Hepatic stellate cell (primary cell): ENCODE measurements around the gene FNDC3A.
"Not testable (repeated sequence)": the region's sequence is repeated elsewhere in the genome, so short reads cannot be mapped to it uniquely, and the experiment has no call there.

ENCODE experiments used
- DNase-seq: peaks from one replicate; pipeline ENCODE4 v3.0.0; 2011; ENCODE audit warnings: low spot score

The FNDC3A gene

GRCh38 chr13:48976576-48977285 is 1.0 kb downstream of the FNDC3A start:
- DNase-seq: no peak

GRCh38 chr13:48977286-48977625 is 1.5 kb downstream of the FNDC3A start:
- DNase-seq: no peak

GRCh38 chr13:48977973-48978372 is 2.3 kb downstream of the FNDC3A start:
- DNase-seq: peak; percentile 19

GRCh38 chr13:48978942-48979601 is 3.4 kb downstream of the FNDC3A start:
- DNase-seq: no peak

- DNase-seq: no peak
These were observed 4.2 kb downstream of the FNDC3A start for GRCh38 chr13:48979892-48980291.

GRCh38 chr13:48983331-48983730 is 7.6 kb downstream of the FNDC3A start:
- no peak for DNase-seq

GRCh38 chr13:48985756-48986155 is 10.0 kb downstream of the FNDC3A start:
- DNase-seq: no peak

- DNase-seq: no peak
These were observed 15.2 kb downstream of the FNDC3A start for GRCh38 chr13:48990900-48991299.

- DNase-seq: no peak
These were observed 17.4 kb downstream of the FNDC3A start for GRCh38 chr13:48993150-48993549.

GRCh38 chr13:48994706-48995105 is 19.0 kb downstream of the FNDC3A start:
- DNase-seq: no peak

- no peak for DNase-seq
These were observed 23.1 kb downstream of the FNDC3A start for GRCh38 chr13:48998641-48999292.

GRCh38 chr13:49000247-49000646 is 24.5 kb downstream of the FNDC3A start:
- no peak for DNase-seq

- not testable (repeated sequence) for DNase-seq
These were observed 43.4 kb downstream of the FNDC3A start for GRCh38 chr13:49018986-49019635.

- no peak for DNase-seq
These were observed 44.6 kb downstream of the FNDC3A start for GRCh38 chr13:49020328-49020727.

- no peak for DNase-seq
These were observed 45.3 kb downstream of the FNDC3A start for GRCh38 chr13:49020940-49021553.

GRCh38 chr13:49021953-49022352 is 46.2 kb downstream of the FNDC3A start:
- DNase-seq: no peak

GRCh38 chr13:49022472-49023144 is 46.9 kb downstream of the FNDC3A start:
- peak; percentile 11 for DNase-seq

- DNase-seq: peak; percentile 46
These were observed 47.7 kb downstream of the FNDC3A start for GRCh38 chr13:49023431-49023830.

GRCh38 chr13:49026851-49027250 is 51.1 kb downstream of the FNDC3A start:
- no peak for DNase-seq

- no peak for DNase-seq
These were observed 53.9 kb downstream of the FNDC3A start for GRCh38 chr13:49029570-49029969.

- no peak for DNase-seq
These were observed 54.5 kb downstream of the FNDC3A start for GRCh38 chr13:49030213-49030612.

- DNase-seq: no peak
These were observed 65.2 kb downstream of the FNDC3A start for GRCh38 chr13:49040872-49041271.
